PC-3 (cell line): ENCODE results near the gene ZNF716.

Experiments used
- CTCF ChIP-seq: fragments of 300-600 bp; sonication (generic); conservative IDR thresholded peaks from 2 replicates; pipeline ENCODE4 v1.5.1; 2017; ENCODE audit warnings: antibody characterized with exemption, low read depth, mild to moderate bottlenecking, low read length
- EZH2 ChIP-seq: fragments of 300-600 bp; sonication (generic); IDR thresholded peaks from one replicate; pipeline ENCODE4 v1.6.1; 2017; ENCODE audit warnings: antibody characterized with exemption, mild to moderate bottlenecking, low read length; ENCODE audit not compliant: unreplicated experiment
- EZH2phosphoT487 ChIP-seq: fragments of 300-600 bp; sonication (generic); IDR thresholded peaks from 2 replicates; pipeline ENCODE4 v1.6.1; 2018; ENCODE audit warnings: mild to moderate bottlenecking, antibody characterized with exemption, low read length, borderline replicate concordance

GRCh38 chr7:57449904-57450303 lies at the start of gene ZNF716:
- TF ChIP-seq CTCF (no peak), EZH2phosphoT487 (no peak), EZH2 (no peak)
